ENCODE data around the gene SYNGR3.

Gene SYNGR3

DNA sequence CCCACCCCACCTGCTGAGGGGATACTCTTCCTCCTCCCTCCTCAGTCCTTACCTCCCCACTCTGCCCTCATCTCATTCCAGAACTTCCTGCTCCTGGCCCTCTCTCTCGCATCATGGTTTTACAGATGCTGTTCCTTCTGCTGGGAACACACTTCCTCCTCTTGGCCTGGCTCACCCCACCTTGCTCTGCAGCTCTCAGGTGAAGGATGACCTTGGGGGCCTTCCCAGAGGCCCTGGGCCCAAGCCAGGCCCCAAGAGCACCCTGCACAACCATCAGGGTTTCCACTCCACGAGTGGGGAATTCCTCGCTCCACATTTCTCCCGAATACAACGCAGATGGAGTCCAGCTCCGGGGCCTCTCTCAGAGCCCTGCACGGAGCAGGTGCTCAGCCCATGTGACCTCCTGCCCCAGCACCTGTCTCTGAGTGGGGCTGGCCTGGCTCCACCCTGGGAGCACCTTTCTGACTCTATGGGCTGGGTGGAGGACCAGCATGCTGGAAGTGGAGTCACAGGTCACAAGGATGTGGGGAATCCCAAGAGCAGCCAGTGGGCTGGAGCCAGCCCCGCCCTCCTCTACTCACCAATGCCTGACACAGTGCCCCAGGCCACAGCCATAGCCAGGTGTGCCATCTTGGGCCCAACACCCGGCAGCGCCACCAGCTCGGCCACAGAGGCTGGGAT lies 53.4 kb downstream of the SYNGR3 start:
- no peak for DNase-seq

Data from activated gamma-delta T cell treated with Interleukin-2 at 50 U/mL for 16 hours (primary cell).